K562 (cell line): ENCODE measurements around the gene ABLIM1. TPM values are rescaled to one million over a fixed set of nuclear protein-coding genes. Genes with fewer than 3 reads are reported as not detected.

Experiments used
- ATAC-seq: fragments of 200-7000 bp; cut with Tn5 transposase; 3 replicates; pipeline ENCODE4 v1.9.1; 2020; ENCODE audit warnings: moderate library complexity
- BruUV-seq: library from RNA; stranded (reverse); fragments of 400-500 nt; replicated peaks from 2 replicates; lab custom pipeline; 2021; lab: Mats Ljungman, UMichigan
- CTCF ChIA-PET: fragments of 300-600 bp; formaldehyde crosslinking; extraction: SDS; loops from one replicate; lab custom pipeline; 2021; ENCODE audit warnings: low intra/inter-chr PET ratio; lab: Yijun Ruan, JAX
- POLR2A ChIA-PET: fragments of 300-600, 350-650 bp; sonication (Branson Sonifier 250); formaldehyde crosslinking; extraction: SDS; loops from one replicate; lab custom pipeline; 2021; ENCODE audit warnings: antibody characterized with exemption, inconsistent platforms; lab: Yijun Ruan, JAX
- DNase-seq, 4 experiments: peaks; one replicate each; pipeline versions ENCODE4 v3.0.0 to v3.0.0-alpha.2; 2011 to 2018; ENCODE audit warnings: low spot score in 3 of 4, mixed read lengths in 3 of 4; ENCODE audit errors: extremely low read depth in 1 of 4
- FAIRE-seq: peaks from 2 replicates; lab custom pipeline; 2011; peaks lifted over from hg19 to GRCh38; lab: Jason Lieb, UNC
- H2AFZ ChIP-seq: 2 replicates; pipeline ENCODE4 v1.6.0; 2011; ENCODE audit warnings: low read depth, low read length, control low read depth, inconsistent platforms
- H3K27ac ChIP-seq: fragments of 200-600 bp; 3 replicates; pipeline ENCODE4 v1.8.0; 2011; ENCODE audit warnings: low read depth, mild to moderate bottlenecking, control low read depth, inconsistent platforms, low read length, moderate library complexity, mixed read lengths; ENCODE audit errors: extremely low read depth
- H3K27me3 ChIP-seq, 2 experiments: fragments of 300-600 bp in 1 of 2; 2 replicates in 1 of 2; 3 replicates in 1 of 2; pipeline versions ENCODE4 v1.6.0 to v1.8.0; 2011; ENCODE audit warnings: inconsistent platforms in 2 of 2, low read length in 2 of 2, mild to moderate bottlenecking in 1 of 2, mixed read lengths in 1 of 2, moderate library complexity in 1 of 2; ENCODE audit not compliant: control insufficient read depth in 2 of 2, insufficient read depth in 2 of 2
- H3K36me3 ChIP-seq: fragments of 300-600 bp; 3 replicates; pipeline ENCODE4 v1.8.0; 2011; ENCODE audit warnings: mild to moderate bottlenecking, low read length, inconsistent platforms; ENCODE audit not compliant: control insufficient read depth, insufficient read depth
- H3K4me1 ChIP-seq, 2 experiments: fragments of 200-600 bp in 1 of 2; replicated peaks in 1 of 2; 2 replicates in 1 of 2; 3 replicates in 1 of 2; pipeline versions ENCODE4 v1.5.1 to v1.8.0; 2011; ENCODE audit warnings: inconsistent platforms in 2 of 2, low read length in 2 of 2, mild to moderate bottlenecking in 1 of 2, mixed read lengths in 1 of 2, moderate library complexity in 1 of 2; ENCODE audit not compliant: control insufficient read depth in 2 of 2, insufficient read depth in 2 of 2
- H3K4me2 ChIP-seq: 2 replicates; pipeline ENCODE4 v1.6.1; 2011; ENCODE audit warnings: low read length, control low read depth, inconsistent platforms, mixed read lengths; ENCODE audit not compliant: insufficient read depth
- H3K4me3 ChIP-seq: fragments of 200-600 bp; sonication (generic), shearing (Covaris generic); 2 replicates; pipeline ENCODE4 v1.5.1; 2016; ENCODE audit warnings: control low read depth, inconsistent platforms
- H3K79me2 ChIP-seq: fragments of 200-600 bp; 3 replicates; pipeline ENCODE4 v1.8.0; 2011; ENCODE audit warnings: low read length, inconsistent platforms; ENCODE audit not compliant: control insufficient read depth, insufficient read depth
- H3K9ac ChIP-seq, 2 experiments: 2 replicates each; pipeline versions ENCODE4 v1.6.0 to v1.6.1; 2011; ENCODE audit warnings: low read depth in 2 of 2, low read length in 2 of 2, control low read depth in 1 of 2, inconsistent platforms in 1 of 2, mild to moderate bottlenecking in 1 of 2, mixed read lengths in 1 of 2; ENCODE audit not compliant: insufficient read depth in 1 of 2
- H3K9me1 ChIP-seq: one replicate; pipeline ENCODE4 v1.6.0; 2011; ENCODE audit warnings: inconsistent platforms, mild to moderate bottlenecking, low read length, moderate library complexity; ENCODE audit not compliant: control insufficient read depth, insufficient read depth
- H3K9me3 ChIP-seq: replicated peaks from 2 replicates; pipeline ENCODE4 v1.5.1; 2011; ENCODE audit warnings: low read depth, low read length, inconsistent platforms; ENCODE audit not compliant: control insufficient read depth, insufficient read depth
- H4K20me1 ChIP-seq: replicated peaks from 2 replicates; pipeline ENCODE4 v1.6.1; 2011; ENCODE audit warnings: low read length, inconsistent platforms, mixed read lengths; ENCODE audit not compliant: control insufficient read depth, insufficient read depth
- CBFB ChIP-seq: sonication (generic); formaldehyde crosslinking; IDR thresholded peaks from 2 replicates; pipeline ENCODE4 v1.4.0; 2020; ENCODE audit warnings: mild to moderate bottlenecking, missing genetic modification reagents
- HNRNPH1 ChIP-seq: fragments of 200-400 bp; formaldehyde crosslinking; optimal IDR thresholded peaks from 2 replicates; pipeline ENCODE3; 2017; ENCODE audit warnings: low read depth, mild to moderate bottlenecking, low read length, moderate library complexity
- PTRF ChIP-seq: fragments of 450-650 bp; IDR thresholded peaks from 2 replicates; pipeline ENCODE4 v1.6.1; 2016; ENCODE audit warnings: mild to moderate bottlenecking, missing genetic modification characterization, missing compliant biosample characterization
- PURB ChIP-seq: sonication (generic); formaldehyde crosslinking; IDR thresholded peaks from 2 replicates; pipeline ENCODE4 v1.9.0; 2021; ENCODE audit warnings: low read depth, mild to moderate bottlenecking, missing genetic modification reagents
- SNRNP70 ChIP-seq: fragments of 200-400 bp; formaldehyde crosslinking; optimal IDR thresholded peaks from 2 replicates; pipeline ENCODE3; 2017; ENCODE audit warnings: low read depth, low read length
- ZNF146 ChIP-seq: IDR thresholded peaks from one replicate; pipeline ENCODE4 v1.6.1; 2018; ENCODE audit warnings: missing compliant biosample characterization; ENCODE audit not compliant: unreplicated experiment
- ZNF354B ChIP-seq: fragments of 250-450 bp; sonication (Bioruptor Pico); IDR thresholded peaks from 2 replicates; pipeline ENCODE4 v1.4.0; 2020
- WGBS: fragments of 100-300 bp; shearing (Covaris generic); methylation state at CpG from one replicate; pipeline ENCODE4 v1.1.6; 2016; ENCODE audit warnings: low coverage, mixed read lengths; ENCODE audit not compliant: insufficient coverage; ENCODE audit errors: missing lambda C conversion rate; 5-methylcytosine and 5-hydroxymethylcytosine counted together
- in situ Hi-C: fragments of 300-500 bp; cut with MboI; formaldehyde crosslinking; loops from 4 replicates; pipeline ENCODE4 v1.15.0; 2018; ENCODE audit warnings: inconsistent platforms, mixed read lengths
- intact Hi-C: fragments of 100-400 bp; cut with micrococcal nuclease; formaldehyde crosslinking; loops from 2 replicates; pipeline ENCODE4 v1.14.2; 2022
- polyA plus RNA-seq, 8 experiments: library from polyadenylated mRNA; depleted of rRNA in 4 of 8; stranded (reverse) in 5 of 8; unstranded in 3 of 8; fragments of >200 nt; fragmentation: Nextera tagmentation in 2 of 8; fragmentation: Illumina TruSeq in 1 of 8; extraction: Ambion mirVana in 2 of 8; extraction: Trizol in 1 of 8; gene quantifications; 2 replicates each; pipeline versions ENCODE4 v1.2.1 to v1.2.3, GENCODE V29; 2011 to 2014; ENCODE audit warnings: inconsistent platforms in 1 of 8, missing spikeins in 1 of 8
- total RNA-seq, 7 experiments: library from RNA; depleted of rRNA in 6 of 7; stranded (reverse); fragments of >200 nt in 6 of 7; fragmentation: Illumina TruSeq in 2 of 7; extraction: Trizol in 2 of 7; gene quantifications; 2 replicates each; pipeline versions ENCODE4 v1.2.1 to v1.2.3, GENCODE V29; 2011 to 2021; ENCODE audit warnings: low replicate concordance in 1 of 7
- TF ChIP-seq, protein P1 (sequence below): fragments of 450-650 bp; IDR thresholded peaks from 2 replicates; pipeline ENCODE4 v1.6.1; 2016; ENCODE audit warnings: low read depth, mild to moderate bottlenecking, moderate library complexity
- TF ChIP-seq, protein P2 (sequence below): fragments of 450-650 bp; formaldehyde crosslinking; IDR thresholded peaks from 2 replicates; pipeline ENCODE4 v1.4.0; 2022; ENCODE audit warnings: missing genetic modification characterization

Gene ABLIM1
- total and polyA plus RNA-seq, 9 of the 15 experiments (the other 6 are each of a cell fraction or from before 2014, with no cell fraction given): 0.07 to 0.49 (median 0.14) TPM; not detected in 6

DNA sequence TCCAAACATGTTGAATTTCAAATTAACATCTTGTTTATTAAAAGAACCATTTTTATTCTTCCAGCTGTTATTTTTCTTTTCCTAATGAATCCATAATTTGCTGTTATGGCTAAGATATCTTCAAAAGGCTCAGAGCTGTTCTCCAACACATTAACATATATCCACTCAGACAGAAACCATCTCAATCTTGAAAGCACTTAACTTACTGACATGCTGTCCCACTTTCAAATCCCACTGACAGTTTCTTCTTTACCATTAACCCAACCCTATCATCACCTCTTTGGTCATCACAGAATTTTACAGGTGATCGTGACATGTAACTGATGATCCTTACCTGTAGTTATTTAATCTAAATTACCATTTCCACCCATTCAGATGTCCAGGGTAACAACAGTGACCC lies 178.2 kb downstream of the ABLIM1 start:
- Histone ChIP-seq H3K4me3 (no peak overlapping the region), H4K20me1 (no peaks in the 10 kb centered on the region), H3K27me3 (peaks cover 0 to 6% of the 10 kb centered on the region in 2 experiments; a peak in 1 of 5 replicates), H3K9ac (no peak overlapping the region), H3K9me1 (no peaks in the 10 kb centered on the region), H2AFZ (no peak overlapping the region), H3K27ac (no peak overlapping the region), H3K4me1 (no peaks in the 10 kb centered on the region), H3K4me2 (no peak overlapping the region), H3K36me3 (no peaks in the 10 kb centered on the region), H3K9me3 (no peaks in the 10 kb centered on the region), H3K79me2 (no peaks in the 10 kb centered on the region)
- no TSS peak for BruUV-seq
- intact Hi-C loops (loop anchor here (10.0 kb wide), 1 partner anchor 295 kb away; no protein-coding TSS in a partner anchor), in situ Hi-C loops (no loop called here)
- CTCF ChIA-PET: no interaction called here
- TF ChIP-seq CBFB (no peak), PTRF (tag) (no peak), PURB (no peak), ZNF146 (no peak)
- POLR2A ChIA-PET: no interaction called here
- 0% methylated on average over 1 of the region's 1 CpG for WGBS
- no peak for DNase-seq
- no peak for ATAC-seq
- no peak for FAIRE-seq

DNA sequence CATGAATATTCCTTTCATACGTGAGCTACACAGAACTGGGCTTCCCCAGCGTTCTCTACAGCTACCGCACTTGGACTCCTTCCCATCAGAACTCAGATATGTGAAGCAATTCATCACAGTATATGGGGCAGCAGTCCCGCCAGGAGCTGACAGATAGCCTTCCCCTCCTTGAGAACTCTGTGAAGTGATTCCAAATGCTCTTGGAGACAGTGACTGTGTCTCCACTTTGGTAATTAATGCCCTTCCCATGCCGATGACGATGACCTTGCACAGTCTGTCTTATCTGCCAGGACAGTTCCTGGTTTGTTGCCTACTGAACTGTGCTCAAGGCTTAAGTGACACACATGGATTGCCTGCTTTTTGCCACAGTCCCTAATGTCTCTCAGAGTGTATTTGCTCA lies 178.8 kb downstream of the ABLIM1 start:
- no peak overlapping the region for H3K27ac ChIP-seq
- CTCF ChIA-PET: no interaction called here
- ATAC-seq: no peak

More for the DNA sequence above, 178.8 kb downstream of the ABLIM1 start:
- Histone ChIP-seq H3K27me3 (peaks cover 0 to 3% of the 10 kb centered on the region in 2 experiments; a peak in 1 of 5 replicates), H3K9me1 (no peaks in the 10 kb centered on the region), H3K4me2 (no peak overlapping the region), H4K20me1 (no peaks in the 10 kb centered on the region), H3K9me3 (no peaks in the 10 kb centered on the region), H3K79me2 (no peaks in the 10 kb centered on the region), H3K4me1 (no peaks in the 10 kb centered on the region), H3K36me3 (no peaks in the 10 kb centered on the region), H2AFZ (no peak overlapping the region), H3K9ac (no peak overlapping the region), H3K4me3 (no peak overlapping the region)
- in situ Hi-C loops: no loop called here
- FAIRE-seq: no peak
- POLR2A ChIA-PET: no interaction called here
- WGBS: 0% methylated on average over 6 of the region's 6 CpGs
- intact Hi-C loops: loop anchor here (10.0 kb wide), 1 partner anchor 295 kb away; no protein-coding TSS in a partner anchor
- no TSS peak for BruUV-seq
- TF ChIP-seq, protein P1, sequence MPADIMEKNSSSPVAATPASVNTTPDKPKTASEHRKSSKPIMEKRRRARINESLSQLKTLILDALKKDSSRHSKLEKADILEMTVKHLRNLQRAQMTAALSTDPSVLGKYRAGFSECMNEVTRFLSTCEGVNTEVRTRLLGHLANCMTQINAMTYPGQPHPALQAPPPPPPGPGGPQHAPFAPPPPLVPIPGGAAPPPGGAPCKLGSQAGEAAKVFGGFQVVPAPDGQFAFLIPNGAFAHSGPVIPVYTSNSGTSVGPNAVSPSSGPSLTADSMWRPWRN: no peak
- TF ChIP-seq, protein P2, sequence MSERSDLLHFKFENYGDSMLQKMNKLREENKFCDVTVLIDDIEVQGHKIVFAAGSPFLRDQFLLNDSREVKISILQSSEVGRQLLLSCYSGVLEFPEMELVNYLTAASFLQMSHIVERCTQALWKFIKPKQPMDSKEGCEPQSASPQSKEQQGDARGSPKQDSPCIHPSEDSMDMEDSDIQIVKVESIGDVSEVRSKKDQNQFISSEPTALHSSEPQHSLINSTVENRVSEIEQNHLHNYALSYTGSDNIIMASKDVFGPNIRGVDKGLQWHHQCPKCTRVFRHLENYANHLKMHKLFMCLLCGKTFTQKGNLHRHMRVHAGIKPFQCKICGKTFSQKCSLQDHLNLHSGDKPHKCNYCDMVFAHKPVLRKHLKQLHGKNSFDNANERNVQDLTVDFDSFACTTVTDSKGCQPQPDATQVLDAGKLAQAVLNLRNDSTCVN: no peak
- no peak for TF ChIP-seq HNRNPH1
- no peak for TF ChIP-seq SNRNP70
- TF ChIP-seq ZNF354B (CRISPR knock-in tag): no peak
- DNase-seq: no peak
